Spleen (tissue), 13 donors: Measurements from ENCODE around the gene MMGT1. TPM values are rescaled to one million over a fixed set of nuclear protein-coding genes. Genes with fewer than 3 reads are reported as not detected.

Source experiments
- DNase-seq: peaks from one replicate; pipeline ENCODE4 v3.0.0-alpha.2; 2020
- H3K27ac ChIP-seq, 8 donors: fragments of 200-600 bp; sonication (generic) in 7 of 8; 1 replicate in 4 of 8; 2 replicates in 4 of 8; pipeline versions ENCODE4 v1.5.0 to v1.8.0; 2016 to 2021; ENCODE audit warnings: inconsistent platforms in 4 of 8, mild to moderate bottlenecking in 4 of 8, moderate library complexity in 1 of 8
- H3K27me3 ChIP-seq, 7 donors: fragments of 200-600 bp; sonication (generic) in 6 of 7; replicated peaks in 1 of 7; 1 replicate in 4 of 7; 2 replicates in 3 of 7; pipeline versions ENCODE4 v1.5.0 to v1.8.0; 2016 to 2021; ENCODE audit warnings: inconsistent platforms in 3 of 7, mild to moderate bottlenecking in 1 of 7
- H3K36me3 ChIP-seq, 6 donors: fragments of 200-600 bp; sonication (generic) in 5 of 6; 1 replicate in 4 of 6; 2 replicates in 2 of 6; pipeline versions ENCODE4 v1.5.0 to v1.8.0; 2016 to 2021; ENCODE audit warnings: inconsistent platforms in 2 of 6
- H3K4me1 ChIP-seq, 6 donors: fragments of 200-600 bp; sonication (generic) in 5 of 6; 1 replicate in 3 of 6; 2 replicates in 3 of 6; pipeline versions ENCODE4 v1.5.0 to v1.8.0; 2016 to 2021; ENCODE audit warnings: inconsistent platforms in 3 of 6
- H3K4me3 ChIP-seq, 8 donors: fragments of 200-600 bp; sonication (generic) in 7 of 8; 1 replicate in 4 of 8; 2 replicates in 4 of 8; pipeline versions ENCODE4 v1.5.0 to v1.8.0; 2016 to 2021; ENCODE audit warnings: inconsistent platforms in 4 of 8, mild to moderate bottlenecking in 4 of 8, moderate library complexity in 2 of 8
- H3K9me3 ChIP-seq, 8 donors: fragments of 200-600 bp; sonication (generic) in 7 of 8; 1 replicate in 4 of 8; 2 replicates in 4 of 8; pipeline versions ENCODE4 v1.5.0 to v1.8.0; 2016 to 2021; ENCODE audit warnings: inconsistent platforms in 4 of 8
- CTCF ChIP-seq, 11 experiments: fragments of 200-600 bp in 7 of 11; fragments of 450-650 bp in 4 of 11; sonication (generic) in 4 of 11; IDR thresholded peaks in 8 of 11; conservative IDR thresholded peaks in 3 of 11; 1 replicate in 7 of 11; 2 replicates in 4 of 11; pipeline versions ENCODE4 v1.4.0 to v1.8.0; 2016 to 2021; ENCODE audit warnings: antibody characterized with exemption in 11 of 11, inconsistent platforms in 4 of 11, mild to moderate bottlenecking in 1 of 11
- POLR2A ChIP-seq, 3 donors: fragments of 450-650 bp; IDR thresholded peaks; one replicate each; pipeline ENCODE4 v1.5.1; 2017; ENCODE audit warnings: antibody characterized with exemption in 3 of 3, mild to moderate bottlenecking in 1 of 3
- POLR2AphosphoS5 ChIP-seq, 3 donors: sonication (generic); formaldehyde crosslinking; IDR thresholded peaks; one replicate each; pipeline ENCODE4 v1.5.1; 2017; ENCODE audit warnings: antibody characterized with exemption in 3 of 3
- WGBS, 5 donors: extraction: QIAGEN DNeasy Blood & Tissue Kit in 3 of 5; methylation state at CpG; one replicate each; pipeline versions ENCODE4 v1.1.5 to v1.1.7; 2013 to 2018; 5-methylcytosine and 5-hydroxymethylcytosine counted together
- intact Hi-C: fragments of 100-400 bp; cut with DNase I; formaldehyde crosslinking; loops from one replicate; pipeline ENCODE4 v1.15.0; 2023; ENCODE audit warnings: low total_unique reads
- long read RNA-seq, 2 donors: transcript quantifications; one replicate each; lab custom pipeline, GENCODE V29; 2026
- polyA plus RNA-seq, 3 donors: library from polyadenylated mRNA; stranded (reverse); fragments of 200-250 nt; gene quantifications; one replicate each; pipeline ENCODE4 v1.2.1, GENCODE V29; 2013
- total RNA-seq, 7 donors: library from RNA; depleted of rRNA in 3 of 7; stranded (reverse); fragments of >200 nt in 3 of 7; fragmentation: NEBNext Ultra II Directional in 4 of 7; extraction: Animal tissue kit (Norgen Biotek cat#: 25700) in 4 of 7; gene quantifications; one replicate each; pipeline versions ENCODE4 v1.1.0 to v1.2.1, GENCODE V29; 2016 to 2021
- donor health status: healthy with polysubstance abuse.
- donor health status: DM: no; HTN: no; CAD: no; lungs with moderate emphysema.
- donor health status: DM: no; HTN: no; CAD: no.
- donor health status: Bipolar disorder and iron deficiency.
- donor health status: healthy.
- donor health status: DM: no; HTN: no; CAD: no.
- donor health status: DM: yes; HTN: yes; CAD: no.

MMGT1 gene
- total RNA-seq (10 to 100 TPM; 16.5 to 25.7 (median 20.6) TPM), polyA plus RNA-seq (1 to 10 TPM; 2.5 to 5.2 (median 3.8) TPM)
- long read RNA-seq, donor 1, transcript MMGT1-201 (4 exons, 3,738 nt): major isoform, 6 of 6 reads
- long read RNA-seq, donor 1, partial matches to known transcripts: 0 of 6 reads
- long read RNA-seq, donor 1, other reads (novel, unspliced or antisense): 0 of 6 reads
- long read RNA-seq, donor 2, transcript MMGT1-201 (4 exons, 3,738 nt): major isoform, 6 of 6 reads
- long read RNA-seq, donor 2, partial matches to known transcripts: 0 of 6 reads
- long read RNA-seq, donor 2, other reads (novel, unspliced or antisense): 0 of 6 reads

- Histone ChIP-seq H3K4me1 (peaks cover 6 to 29% (median 15%) of the 10 kb centered on the region in 6 donors), H3K4me3 (peak within 1 kb of the TSS; percentile 52 to 76 (median 56)), H3K27me3 (no peaks in the 10 kb centered on the region), H3K36me3 (peaks cover 0 to 11% (median 0%) of the 10 kb centered on the region in 6 donors), H3K27ac (peak within 1 kb of the TSS; percentile 78 to 95 (median 90)), H3K9me3 (no peaks in the 10 kb centered on the region)
- WGBS, 5 donors: 0 to 42% (median 1%) methylated on average over 22 to 46 of the region's 65 CpGs
- intact Hi-C loops: no loop called here
- TF ChIP-seq CTCF (IDR thresholded peaks at IDR 0.05 in 8 of 11, conservative IDR thresholded peaks at IDR 0.05 in 3 of 11) (peak in 3 of 11 experiments; percentile 4 to 24 (median 18)), POLR2AphosphoS5 (IDR thresholded peaks at IDR 0.05) (peak; percentile 77 to 84 (median 80)), POLR2A (IDR thresholded peaks at IDR 0.05) (no peak)
- peak; percentile 95 for DNase-seq
These were observed at the start of gene MMGT1 for GRCh38 chrX:135973548-135974278. Gene MMGT1, minus strand, starts transcription at chrX:135973988. Its CDS starts 313 bp downstream, at chrX:135973675.

GRCh38 chrX:136021903-136022302 is 48.1 kb upstream of the MMGT1 start:
- Histone ChIP-seq H3K36me3 (peaks cover 0 to 61% (median 3%) of the 10 kb centered on the region in 6 donors), H3K4me1 (no peaks in the 10 kb centered on the region), H3K4me3 (no peak overlapping the region), H3K27me3 (no peaks in the 10 kb centered on the region), H3K9me3 (no peaks in the 10 kb centered on the region), H3K27ac (no peak overlapping the region)
- WGBS, 5 donors: 19 to 72% (median 50%) methylated on average over 1 of the region's 1 CpG
- DNase-seq: no peak
- TF ChIP-seq POLR2AphosphoS5 (IDR thresholded peaks at IDR 0.05) (no peak), CTCF (IDR thresholded peaks at IDR 0.05 in 8 of 11, conservative IDR thresholded peaks at IDR 0.05 in 3 of 11) (no peak), POLR2A (IDR thresholded peaks at IDR 0.05) (no peak)
- intact Hi-C loops: loop anchor here (10.0 kb wide), 1 partner anchor 243 kb away; no protein-coding TSS in a partner anchor

- Histone ChIP-seq H3K27ac (no peak overlapping the region), H3K36me3 (peaks cover 0 to 68% (median 3%) of the 10 kb centered on the region in 6 donors), H3K27me3 (no peaks in the 10 kb centered on the region), H3K9me3 (no peaks in the 10 kb centered on the region), H3K4me1 (no peaks in the 10 kb centered on the region), H3K4me3 (no peak overlapping the region)
- DNase-seq: no peak
- no peak for TF ChIP-seq CTCF (IDR thresholded peaks at IDR 0.05 in 8 of 11, conservative IDR thresholded peaks at IDR 0.05 in 3 of 11)
- TF ChIP-seq POLR2A (IDR thresholded peaks at IDR 0.05): no peak
- no peak for TF ChIP-seq POLR2AphosphoS5 (IDR thresholded peaks at IDR 0.05)
- 85 to 100% (median 92%) methylated on average over 1 of the region's 1 CpG for WGBS, 5 donors
- intact Hi-C loops: loop anchor here (10.0 kb wide), 1 partner anchor 244 kb away; no protein-coding TSS in a partner anchor
These were observed 47.4 kb upstream of the MMGT1 start for GRCh38 chrX:136021160-136021559.

- Histone ChIP-seq H3K4me1 (no peaks in the 10 kb centered on the region), H3K4me3 (no peak overlapping the region), H3K27ac (no peak overlapping the region), H3K36me3 (peaks cover 0 to 82% (median 2%) of the 10 kb centered on the region in 6 donors), H3K9me3 (no peaks in the 10 kb centered on the region), H3K27me3 (no peaks in the 10 kb centered on the region)
- intact Hi-C loops: no loop called here
- no peak for DNase-seq
- TF ChIP-seq CTCF (IDR thresholded peaks at IDR 0.05 in 8 of 11, conservative IDR thresholded peaks at IDR 0.05 in 3 of 11) (no peak), POLR2A (IDR thresholded peaks at IDR 0.05) (no peak), POLR2AphosphoS5 (IDR thresholded peaks at IDR 0.05) (no peak)
- WGBS, 5 donors: 66 to 89% (median 82%) methylated on average over 5 of the region's 5 CpGs
These were observed 45.4 kb upstream of the MMGT1 start for GRCh38 chrX:136019226-136019625.
